ENCODE results near the gene TRPT1.
A peak's percentile ranks its signal among the peaks of the same experiment; 100 is the strongest.
"Not testable (repeated sequence)": the region's sequence is repeated elsewhere in the genome, so short reads cannot be mapped to it uniquely, and the experiment has no call there.

The TRPT1 gene

DNA sequence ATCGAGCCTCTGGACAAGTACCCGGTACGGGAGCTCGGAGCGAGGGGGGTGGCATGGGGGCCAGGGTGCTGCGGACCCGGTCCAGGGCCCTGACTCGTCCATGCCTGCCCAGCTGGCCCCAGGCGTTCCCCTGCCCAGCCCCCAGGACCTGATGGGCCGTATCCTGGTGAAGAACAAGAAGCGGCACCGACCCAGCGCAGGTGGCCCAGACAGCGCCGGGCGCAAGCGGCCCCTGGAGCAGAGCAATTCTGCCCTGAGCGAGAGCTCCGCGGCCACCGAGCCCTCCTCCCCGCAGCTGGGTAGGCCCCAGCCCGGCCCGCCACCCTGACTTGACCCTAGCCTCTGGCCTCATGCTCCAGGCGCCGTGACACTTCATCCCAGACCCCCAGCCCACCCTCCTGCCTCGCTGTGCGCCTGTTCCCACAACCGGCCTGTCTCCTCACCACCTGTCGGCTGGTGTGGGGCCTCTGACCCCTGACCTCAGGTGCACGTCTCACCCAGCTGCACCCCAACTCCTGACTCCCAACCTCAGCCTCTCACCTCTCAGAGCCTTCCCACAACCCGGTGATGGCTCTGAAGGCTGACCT lies 33.1 kb upstream of the TRPT1 start:
- no peak for FAIRE-seq
- DNase-seq (ENCODE audit: insufficient read length, low spot score) = no peak

DNA sequence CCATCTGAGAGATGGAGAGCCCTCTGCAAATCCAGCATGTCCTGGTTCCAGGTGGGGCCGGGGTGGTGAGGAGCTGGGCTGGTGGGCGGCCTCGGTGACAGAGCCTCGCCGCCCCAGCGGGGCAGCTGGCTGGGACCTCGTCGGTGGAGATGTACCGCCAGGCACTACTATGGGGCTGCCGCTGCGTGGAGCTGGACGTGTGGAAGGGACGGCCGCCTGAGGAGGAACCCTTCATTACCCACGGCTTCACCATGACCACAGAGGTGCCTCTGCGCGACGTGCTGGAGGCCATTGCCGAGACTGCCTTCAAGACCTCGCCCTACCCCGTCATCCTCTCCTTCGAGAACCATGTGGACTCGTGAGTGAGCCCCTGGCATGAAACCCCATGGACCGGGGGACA lies 32.4 kb upstream of the TRPT1 start:
- no peak for FAIRE-seq
- no peak for DNase-seq (ENCODE audit: insufficient read length, low spot score)

DNA sequence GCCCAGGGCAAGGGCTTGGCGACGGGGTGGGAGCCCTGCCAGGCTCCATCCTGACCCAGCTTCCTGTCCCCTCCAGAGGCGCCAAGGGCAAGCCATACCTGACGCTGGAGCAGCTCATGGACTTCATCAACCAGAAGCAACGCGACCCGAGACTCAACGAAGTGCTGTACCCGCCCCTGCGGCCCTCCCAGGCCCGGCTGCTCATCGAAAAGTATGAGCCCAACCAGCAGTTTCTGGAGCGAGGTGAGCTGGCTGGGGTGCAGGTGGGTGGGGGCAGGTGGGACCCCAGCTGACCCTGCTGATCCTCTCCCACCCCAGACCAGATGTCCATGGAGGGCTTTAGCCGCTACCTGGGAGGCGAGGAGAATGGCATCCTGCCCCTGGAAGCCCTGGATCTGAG lies 30.3 kb upstream of the TRPT1 start:
- FAIRE-seq (no peak), DNase-seq (ENCODE audit: insufficient read length, low spot score) (no peak)

DNA sequence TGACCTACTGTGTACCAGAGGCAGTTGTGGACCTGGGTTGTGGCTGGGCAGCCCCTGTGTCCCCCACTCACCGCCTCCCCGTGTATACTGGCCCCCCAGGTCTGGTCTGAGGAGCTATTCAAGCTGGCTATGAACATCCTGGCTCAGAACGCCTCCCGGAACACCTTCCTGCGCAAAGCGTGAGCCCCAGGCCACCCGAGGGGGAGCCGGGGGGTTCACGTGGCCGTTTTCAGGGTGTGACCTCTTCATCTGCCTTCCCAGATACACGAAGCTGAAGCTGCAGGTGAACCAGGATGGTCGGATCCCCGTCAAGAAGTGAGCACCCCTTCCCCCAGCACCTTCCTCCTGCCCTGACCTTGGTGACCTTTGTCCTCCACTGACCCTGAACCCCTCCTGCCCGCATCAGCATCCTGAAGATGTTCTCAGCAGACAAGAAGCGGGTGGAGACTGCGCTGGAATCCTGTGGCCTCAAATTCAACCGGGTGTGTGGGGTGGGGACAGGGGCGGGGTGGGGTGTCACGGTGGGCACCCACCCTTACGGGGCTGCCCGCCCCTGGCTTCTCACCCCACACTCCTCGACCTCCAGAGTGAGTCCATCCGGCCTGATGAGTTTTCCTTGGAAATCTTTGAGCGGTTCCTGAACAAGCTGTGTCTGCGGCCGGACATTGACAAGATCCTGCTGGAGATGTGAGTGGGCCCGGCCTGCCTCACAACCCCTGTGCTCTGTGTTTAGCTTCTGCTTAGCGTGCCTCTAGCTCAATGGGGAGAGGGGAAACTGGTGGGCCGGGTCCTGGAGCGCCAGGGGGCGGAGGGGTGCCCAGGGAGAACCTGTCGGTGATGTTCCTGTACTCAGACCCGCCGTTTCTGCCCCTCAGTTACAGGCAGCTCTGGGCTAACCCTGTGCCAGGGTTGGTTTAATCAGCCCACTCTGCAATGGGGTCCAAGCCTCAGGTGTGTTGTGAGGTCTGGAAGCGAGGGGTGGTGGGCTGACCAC lies 29.4 kb upstream of the TRPT1 start:
- DNase-seq (ENCODE audit: insufficient read length, low spot score) = no peak
- no peak for FAIRE-seq

DNA sequence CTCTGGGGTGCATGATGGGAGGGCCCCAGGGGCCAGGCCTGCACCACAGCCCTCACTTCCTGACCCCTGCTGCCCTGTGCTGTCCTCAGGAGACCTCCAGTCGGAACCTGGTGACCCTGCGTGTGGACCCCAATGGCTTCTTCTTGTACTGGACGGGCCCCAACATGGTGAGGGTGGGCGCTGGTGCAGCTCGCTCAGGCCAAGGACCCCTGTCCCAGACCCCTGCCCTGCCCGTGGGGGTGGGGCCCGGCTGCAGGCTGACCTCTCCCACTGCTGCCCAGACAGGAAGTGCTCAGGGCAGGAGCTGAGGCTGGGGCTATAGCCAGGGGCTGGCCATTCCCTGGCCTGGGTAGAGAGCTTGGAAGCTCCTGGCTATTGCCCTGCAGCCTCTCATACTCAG lies 28.3 kb upstream of the TRPT1 start:
- DNase-seq (ENCODE audit: insufficient read length, low spot score) (no peak), FAIRE-seq (no peak)

DNA sequence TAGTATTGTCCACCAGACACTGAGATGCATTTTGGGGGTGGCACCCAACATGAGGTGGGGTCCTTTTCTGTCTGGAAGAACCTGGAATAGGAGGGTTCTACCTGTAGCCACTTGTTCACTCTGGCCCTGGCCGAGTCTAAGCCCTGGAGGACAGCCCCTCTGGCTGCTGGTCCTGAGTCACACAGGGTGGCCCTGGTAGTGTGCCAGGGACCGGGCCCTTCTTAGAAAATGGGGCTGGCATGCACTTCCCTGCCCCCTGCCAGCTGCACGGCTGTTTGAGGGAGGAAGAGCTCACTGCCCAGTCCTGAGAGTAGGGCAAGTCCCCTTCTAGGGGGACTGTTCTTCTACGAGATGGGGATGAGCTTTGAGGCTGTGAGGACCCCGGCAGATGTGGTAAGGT lies 27.5 kb upstream of the TRPT1 start:
- no peak for DNase-seq (ENCODE audit: insufficient read length, low spot score)
- no peak for FAIRE-seq

DNA sequence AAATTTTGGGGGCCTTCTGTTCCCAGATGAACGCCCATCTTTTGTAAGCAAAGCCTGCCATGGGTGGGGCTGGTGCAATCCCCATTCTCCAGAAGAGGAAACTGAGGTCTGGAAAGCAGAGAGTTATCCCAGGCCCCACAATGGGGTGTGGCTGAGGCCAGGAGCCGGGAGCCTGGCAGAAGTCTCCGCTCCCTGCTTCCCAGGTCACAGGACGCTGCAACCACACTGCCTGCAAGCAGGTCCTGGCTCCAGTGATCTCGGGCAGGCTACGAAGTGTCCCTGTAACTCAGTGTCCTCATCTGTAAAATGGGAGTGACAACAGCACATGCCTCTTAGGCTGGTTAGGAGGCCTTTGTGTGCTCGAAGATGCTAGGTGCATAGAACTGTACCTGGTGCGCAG lies 27.1 kb upstream of the TRPT1 start:
- DNase-seq (ENCODE audit: insufficient read length, low spot score) (no peak), FAIRE-seq (no peak)

DNA sequence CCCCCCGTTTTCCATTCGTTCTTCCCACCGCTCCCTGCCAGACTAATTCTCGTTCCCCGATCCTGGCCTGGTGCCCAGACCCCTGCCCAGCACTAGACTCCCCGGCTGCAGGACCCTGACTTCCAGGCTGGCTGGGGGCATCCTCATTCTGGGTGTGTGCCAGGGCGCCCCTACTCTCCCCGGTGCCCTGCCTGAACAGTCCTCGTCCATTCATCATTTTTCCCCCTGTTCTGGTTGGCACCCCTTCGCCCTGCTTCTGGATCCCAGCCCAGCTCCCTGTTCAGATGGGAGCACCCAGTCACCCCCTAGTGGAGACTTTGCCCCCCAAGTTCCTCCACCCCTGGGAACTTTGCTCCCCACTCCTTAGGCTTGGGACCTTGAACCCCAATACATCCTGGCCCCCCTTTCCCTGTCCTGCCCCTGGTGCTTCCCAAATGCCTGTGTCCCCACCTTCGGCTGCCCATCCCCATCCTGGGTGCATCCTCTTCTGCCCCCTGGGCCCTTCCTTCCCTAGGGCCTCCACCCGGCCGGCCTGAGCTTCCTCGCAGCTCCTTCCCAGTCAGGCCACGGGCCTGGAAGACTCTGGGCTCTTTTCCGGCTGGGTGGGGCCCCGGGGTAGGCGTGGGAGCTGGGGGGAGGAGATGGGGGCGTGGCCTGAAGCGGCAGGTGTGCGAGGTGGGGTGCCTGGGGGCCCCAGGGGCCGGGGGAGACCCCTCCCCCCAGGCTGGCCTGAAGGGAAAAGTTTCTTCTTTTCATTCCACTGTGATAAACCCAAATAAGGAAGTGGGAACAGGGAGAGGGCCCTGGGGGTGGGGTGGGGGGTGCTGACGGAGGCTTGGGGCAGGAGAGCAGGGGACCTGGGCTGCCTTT lies 26.3 kb upstream of the TRPT1 start:
- FAIRE-seq (no peak), DNase-seq (ENCODE audit: insufficient read length, low spot score) (peak; percentile 63)

DNA sequence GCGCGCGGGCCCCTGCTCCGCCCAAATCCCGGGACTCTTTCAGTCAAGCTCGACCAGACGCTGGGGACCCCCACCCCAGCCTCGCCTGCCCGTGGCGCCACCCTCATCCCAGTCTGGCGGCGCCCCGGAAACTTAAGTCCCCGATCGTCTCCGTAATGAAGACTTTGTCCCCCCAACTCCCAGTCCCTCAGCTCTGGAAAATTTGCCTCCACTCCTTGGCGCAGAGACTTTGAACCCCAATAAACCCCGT lies 25.7 kb upstream of the TRPT1 start:
- no peak for FAIRE-seq
- no peak for DNase-seq (ENCODE audit: insufficient read length, low spot score)

DNA sequence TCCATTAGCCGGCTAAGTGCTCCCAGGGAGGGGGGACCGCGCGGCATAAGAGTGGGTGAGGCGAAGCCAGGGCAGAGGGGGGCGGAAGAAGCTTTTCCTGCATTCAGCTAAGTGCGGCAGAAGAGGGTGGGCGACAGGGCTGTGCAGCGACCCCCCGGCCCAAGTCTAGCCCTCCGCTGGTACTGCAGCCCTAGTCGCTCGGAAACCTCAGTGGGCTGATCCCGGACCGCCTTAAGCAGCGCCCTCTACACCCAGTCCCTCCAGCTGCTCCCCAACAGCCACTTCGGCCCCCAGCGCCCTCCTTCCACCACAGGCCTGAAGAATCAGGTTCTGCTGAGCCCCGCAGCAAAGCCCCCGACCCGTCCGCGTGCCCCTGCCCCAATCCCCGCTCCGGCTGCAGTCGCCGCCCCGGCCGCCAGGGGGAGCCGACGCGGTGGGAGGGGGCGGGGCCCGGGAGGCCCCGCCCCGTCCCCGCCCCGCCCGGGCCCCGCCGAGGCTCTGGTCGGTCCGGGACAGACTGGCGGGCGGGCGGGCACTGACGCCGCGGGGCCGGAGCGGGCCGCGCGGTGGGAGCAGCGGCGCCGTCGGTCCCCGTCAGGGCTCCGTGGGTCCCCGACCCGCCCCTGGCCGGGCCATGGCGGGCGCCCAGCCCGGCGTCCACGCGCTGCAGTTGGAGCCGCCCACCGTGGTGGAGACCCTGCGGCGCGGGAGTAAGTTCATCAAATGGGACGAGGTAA lies 25.2 kb upstream of the TRPT1 start, which contains the start of gene PLCB3:
PLCB3 (plus strand) TSS at position 515 of the 737 bp plus-strand sequence; CDS start at position 635, 120 bp downstream.
- no peak for FAIRE-seq
- DNase-seq (ENCODE audit: insufficient read length, low spot score) = peak; percentile 91

DNA sequence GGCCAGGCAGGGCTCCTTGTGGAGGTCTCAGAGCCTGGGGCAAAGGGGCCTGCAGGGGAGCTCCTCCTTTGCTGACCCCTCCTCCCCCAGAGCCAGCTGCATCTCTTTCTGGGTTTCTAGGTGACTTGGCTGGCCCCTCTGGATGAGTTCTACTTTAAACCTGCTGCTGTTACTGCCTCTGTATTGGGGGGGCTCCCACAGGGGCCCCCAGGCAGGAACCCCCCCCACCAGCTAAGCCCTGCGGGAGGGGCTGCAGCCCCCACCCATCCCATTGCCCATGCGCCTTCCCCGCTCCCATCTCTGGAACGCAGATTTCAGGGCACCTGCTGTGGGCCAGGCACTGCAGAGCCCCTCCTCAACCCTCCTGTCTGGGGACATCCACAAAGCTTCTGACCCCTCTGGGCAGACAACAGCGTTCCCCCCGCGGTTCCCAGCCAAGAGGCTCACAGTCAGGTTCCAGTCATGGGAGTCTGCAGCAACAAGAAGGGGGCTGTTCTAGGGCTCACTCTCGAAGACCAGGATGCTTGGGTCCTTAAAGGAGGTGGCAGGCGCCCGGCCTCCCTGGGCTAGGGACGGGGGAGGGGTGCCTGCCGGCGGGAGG lies 24.5 kb upstream of the TRPT1 start:
- DNase-seq (ENCODE audit: insufficient read length, low spot score) = no peak
- no peak for FAIRE-seq

DNA sequence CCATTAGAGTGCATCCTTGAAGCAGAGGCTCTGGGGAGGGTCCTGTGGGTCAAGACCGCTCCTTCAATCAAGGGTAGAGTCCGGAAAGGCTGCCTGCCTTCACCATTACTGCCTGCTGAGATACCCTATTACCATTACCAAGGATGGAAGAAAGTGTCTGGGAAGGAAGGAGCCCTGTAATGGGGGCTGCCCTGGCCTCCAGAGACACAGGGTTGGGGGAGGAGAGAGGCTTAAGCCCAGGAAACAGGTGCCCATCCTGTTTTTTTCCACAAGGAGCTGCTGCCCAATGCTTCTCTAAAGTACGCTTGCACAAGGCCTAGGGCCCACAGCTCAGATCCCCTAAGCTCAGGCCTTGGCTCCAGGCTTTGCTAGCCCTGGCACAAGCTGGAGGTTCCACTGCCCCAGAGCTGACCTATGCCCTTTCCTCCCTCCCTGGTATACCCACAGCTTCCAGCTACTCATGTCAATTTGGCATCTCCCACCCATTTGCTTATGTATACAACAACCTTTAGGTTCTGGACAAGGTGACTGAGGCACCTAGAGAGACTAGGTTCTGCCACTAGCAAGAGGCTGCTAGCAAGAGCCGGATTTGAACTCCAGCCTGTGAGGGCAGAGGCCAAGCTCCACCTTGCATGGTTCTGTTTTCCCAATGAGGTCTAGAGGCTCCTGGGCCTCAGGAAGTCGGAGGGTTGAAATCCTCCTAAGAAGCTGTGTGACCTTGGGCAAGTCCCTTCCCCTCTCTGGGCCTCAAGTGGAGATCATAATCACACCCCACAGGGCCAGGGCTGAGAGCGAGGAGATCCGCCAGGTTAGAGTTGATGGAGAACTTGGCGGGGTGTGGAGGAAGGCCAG lies 23.8 kb upstream of the TRPT1 start:
- FAIRE-seq = no peak
- DNase-seq (ENCODE audit: insufficient read length, low spot score) = no peak

DNA sequence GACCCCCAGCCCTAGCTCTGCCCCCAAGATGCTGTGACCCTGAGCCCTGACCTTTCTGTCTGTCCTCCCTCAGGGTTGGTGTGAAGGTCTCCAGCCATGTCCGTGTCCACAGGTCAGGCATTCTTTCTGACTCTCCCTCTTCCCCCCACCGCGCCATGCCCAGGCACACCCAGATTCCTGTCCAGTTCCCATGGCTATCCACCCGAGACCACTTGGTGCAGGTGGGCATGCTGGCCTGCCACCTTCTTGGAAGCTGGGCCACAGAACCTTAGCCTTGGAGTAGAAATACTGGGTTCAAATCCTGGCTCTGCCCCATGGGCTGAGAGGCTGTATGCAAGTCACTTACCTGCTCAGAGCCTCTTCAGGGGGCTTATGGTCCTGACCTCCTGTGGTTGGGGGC lies 23.1 kb upstream of the TRPT1 start:
- FAIRE-seq (no peak), DNase-seq (ENCODE audit: insufficient read length, low spot score) (no peak)

DNA sequence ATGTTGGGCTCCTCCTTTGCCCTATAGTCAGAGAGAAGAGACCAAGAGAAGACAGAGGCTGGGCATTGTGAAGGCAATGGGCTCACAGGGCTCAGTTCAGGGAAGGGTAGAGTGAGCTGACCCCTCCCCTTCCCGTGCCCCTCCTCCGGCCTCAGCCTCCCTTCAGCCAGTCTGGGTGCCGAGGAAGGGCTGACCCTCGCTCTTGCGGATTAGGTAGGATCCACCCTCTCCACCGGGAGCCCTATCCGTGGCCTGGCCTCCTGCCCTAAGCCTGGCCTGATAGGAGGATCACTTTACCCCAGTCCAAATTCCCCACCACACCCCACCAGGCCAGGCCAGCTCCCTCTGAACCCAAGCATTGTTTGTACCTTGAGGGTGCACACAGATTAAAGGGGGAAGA lies 22.6 kb upstream of the TRPT1 start:
- DNase-seq (ENCODE audit: insufficient read length, low spot score) (no peak), FAIRE-seq (no peak)

DNA sequence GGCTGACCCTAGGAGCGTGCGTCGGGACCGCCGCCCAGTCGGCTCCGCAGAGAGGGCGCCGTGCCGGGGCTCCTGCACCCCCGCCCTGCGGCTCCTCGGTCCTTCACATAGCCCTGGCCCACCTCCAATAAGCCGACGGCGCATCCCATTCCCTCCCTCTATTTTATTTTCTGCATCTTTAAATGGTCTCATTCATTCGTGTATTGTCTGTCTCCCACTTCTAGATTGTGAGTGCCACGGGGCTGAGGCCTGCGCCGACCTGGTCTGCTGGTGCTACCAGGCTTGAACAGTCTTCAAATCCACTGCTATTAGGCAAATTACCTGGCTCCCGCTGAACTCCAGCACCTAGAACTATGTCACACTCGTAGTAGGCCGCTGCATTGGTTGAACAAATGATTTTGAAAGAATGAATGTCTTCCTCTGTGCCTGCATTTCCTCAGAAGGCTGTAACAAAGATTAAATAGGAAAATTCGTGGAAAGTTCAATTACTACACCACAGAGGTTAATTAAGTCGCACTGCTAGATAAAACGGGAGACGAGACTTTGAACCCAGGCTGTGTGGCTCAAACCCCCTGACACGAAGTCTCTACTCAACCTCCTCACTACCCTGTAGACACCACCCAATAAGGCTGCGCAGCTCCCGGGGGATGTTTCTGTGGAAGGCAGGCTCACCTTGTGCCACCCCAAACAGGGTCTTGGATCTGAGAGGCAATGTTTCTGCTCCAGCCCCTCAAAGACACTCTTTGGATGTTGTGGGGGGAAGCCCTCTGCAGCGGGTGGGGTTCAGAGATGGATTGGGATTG lies 21.9 kb upstream of the TRPT1 start:
- FAIRE-seq (no peak), DNase-seq (ENCODE audit: insufficient read length, low spot score) (no peak)

DNA sequence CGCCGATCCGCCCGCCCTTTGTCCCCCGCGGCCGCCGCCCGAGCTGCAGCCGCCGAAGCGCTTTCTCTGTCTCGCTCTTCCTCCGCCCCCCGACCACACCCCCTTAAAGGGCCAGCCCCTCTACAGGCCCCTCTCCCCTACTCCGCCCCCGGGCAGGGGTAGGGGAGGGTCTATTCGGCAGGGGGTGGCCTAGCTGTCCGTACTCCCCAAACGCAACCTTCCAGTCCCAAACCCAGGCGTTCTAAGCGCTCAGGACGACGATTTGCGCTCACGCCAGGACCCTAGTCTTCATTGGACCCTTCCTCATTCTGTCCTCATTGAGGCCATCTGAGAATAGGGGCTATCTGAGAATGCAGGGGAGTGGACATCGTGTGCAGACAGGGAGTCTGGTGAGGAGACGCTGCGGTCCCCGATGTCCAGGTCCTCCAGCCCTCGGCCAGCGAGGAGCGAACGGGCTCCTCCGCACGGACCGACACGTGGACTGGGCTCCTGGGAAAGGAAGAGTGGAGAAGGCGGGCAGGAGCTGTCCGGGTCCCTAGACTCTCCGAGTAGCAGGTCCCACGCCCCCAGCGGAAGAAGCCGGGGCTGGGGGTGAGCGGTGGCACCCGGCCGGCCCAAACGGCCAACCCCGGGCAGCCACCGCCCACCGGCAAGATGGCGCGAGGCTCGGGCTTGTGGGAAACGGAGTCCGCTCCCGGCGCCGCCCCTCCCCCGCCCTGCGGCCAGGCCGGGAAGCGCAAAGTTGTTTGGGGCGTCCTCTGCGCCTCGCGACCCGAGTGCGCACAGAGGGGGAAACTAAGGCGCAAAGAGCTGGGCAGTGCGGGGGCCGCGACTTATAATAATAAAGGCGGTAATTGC lies 21.1 kb upstream of the TRPT1 start, which contains the start of gene PPP1R14B:
PPP1R14B (minus strand) TSS at position 73 of the 858 bp plus-strand sequence. CDS start 270 bp downstream, outside the sequence.
- DNase-seq (ENCODE audit: insufficient read length, low spot score) (peak; percentile 88), FAIRE-seq (no peak)

DNA sequence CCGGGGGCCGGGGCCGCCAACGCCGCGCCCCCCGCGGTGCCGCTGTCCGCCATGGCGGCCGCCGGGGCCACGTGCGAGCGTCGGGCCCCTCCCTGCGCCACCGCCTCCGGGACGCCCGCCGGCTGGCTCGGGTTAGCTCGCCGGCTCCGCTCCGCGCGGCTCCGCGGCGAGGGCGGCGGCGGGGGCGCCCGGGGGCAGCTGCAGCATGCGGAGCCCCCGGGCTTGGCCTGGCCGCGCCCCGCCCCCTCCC lies 20.6 kb upstream of the TRPT1 start:
- not testable (repeated sequence) for DNase-seq (ENCODE audit: insufficient read length, low spot score); FAIRE-seq
